ENCODE data around the gene CR1.
"Not testable (repeated sequence)": the region's sequence is repeated elsewhere in the genome, so short reads cannot be mapped to it uniquely, and the experiment has no call there.

The CR1 gene

GRCh38 chr1:207672522-207673130, 176.7 kb downstream of the CR1 start:
- DNase-seq (ENCODE audit: low spot score), result no peak

- DNase-seq (ENCODE audit: low spot score), result no peak
Measured at GRCh38 chr1:207673399-207673798, 177.4 kb downstream of the CR1 start.

- DNase-seq (ENCODE audit: low spot score), result no peak
Measured at GRCh38 chr1:207676153-207676552, 180.2 kb downstream of the CR1 start.

- not testable (repeated sequence) for DNase-seq (ENCODE audit: low spot score)
Measured at GRCh38 chr1:207680590-207681388, 184.8 kb downstream of the CR1 start.

- DNase-seq (ENCODE audit: low spot score), result not testable (repeated sequence)
Measured at GRCh38 chr1:207682872-207683434, 187.0 kb downstream of the CR1 start.

GRCh38 chr1:207690551-207690950, 194.6 kb downstream of the CR1 start:
- DNase-seq (ENCODE audit: low spot score), result not testable (repeated sequence)

GRCh38 chr1:207691010-207691409, 195.1 kb downstream of the CR1 start:
- no peak for DNase-seq (ENCODE audit: low spot score)

Data from ecto neural progenitor cell (in vitro differentiated cells).